Activated T-cell treated with anti-CD3 and anti-CD28 coated beads, Interleukin-2, amount 50 U/mL, for 24 hours (primary cell): ENCODE data around the gene TNFRSF9.
A peak's percentile ranks its signal among the peaks of the same experiment; 100 is the strongest.

Experiments used
- DNase-seq: peaks from one replicate; pipeline ENCODE4 v3.0.0-alpha.2; 2020
- H3K27ac Mint-ChIP-seq: 2 replicates; pipeline ENCODE4 v1.8.0; 2020; ENCODE audit warnings: mild to moderate bottlenecking, mixed read lengths
- H3K27me3 Mint-ChIP-seq: 2 replicates; pipeline ENCODE4 v1.8.0; 2020; ENCODE audit warnings: mixed read lengths
- H3K36me3 Mint-ChIP-seq: 2 replicates; pipeline ENCODE4 v1.8.0; 2020; ENCODE audit warnings: low read depth, mixed read lengths
- H3K4me1 Mint-ChIP-seq: 2 replicates; pipeline ENCODE4 v1.8.0; 2020; ENCODE audit warnings: low read depth, mixed read lengths
- H3K4me3 Mint-ChIP-seq: 2 replicates; pipeline ENCODE4 v1.8.0; 2020; ENCODE audit warnings: mild to moderate bottlenecking, moderate library complexity, mixed read lengths
- H3K9me3 Mint-ChIP-seq: 2 replicates; pipeline ENCODE4 v1.8.0; 2020; ENCODE audit warnings: mixed read lengths

TNFRSF9 gene

DNA sequence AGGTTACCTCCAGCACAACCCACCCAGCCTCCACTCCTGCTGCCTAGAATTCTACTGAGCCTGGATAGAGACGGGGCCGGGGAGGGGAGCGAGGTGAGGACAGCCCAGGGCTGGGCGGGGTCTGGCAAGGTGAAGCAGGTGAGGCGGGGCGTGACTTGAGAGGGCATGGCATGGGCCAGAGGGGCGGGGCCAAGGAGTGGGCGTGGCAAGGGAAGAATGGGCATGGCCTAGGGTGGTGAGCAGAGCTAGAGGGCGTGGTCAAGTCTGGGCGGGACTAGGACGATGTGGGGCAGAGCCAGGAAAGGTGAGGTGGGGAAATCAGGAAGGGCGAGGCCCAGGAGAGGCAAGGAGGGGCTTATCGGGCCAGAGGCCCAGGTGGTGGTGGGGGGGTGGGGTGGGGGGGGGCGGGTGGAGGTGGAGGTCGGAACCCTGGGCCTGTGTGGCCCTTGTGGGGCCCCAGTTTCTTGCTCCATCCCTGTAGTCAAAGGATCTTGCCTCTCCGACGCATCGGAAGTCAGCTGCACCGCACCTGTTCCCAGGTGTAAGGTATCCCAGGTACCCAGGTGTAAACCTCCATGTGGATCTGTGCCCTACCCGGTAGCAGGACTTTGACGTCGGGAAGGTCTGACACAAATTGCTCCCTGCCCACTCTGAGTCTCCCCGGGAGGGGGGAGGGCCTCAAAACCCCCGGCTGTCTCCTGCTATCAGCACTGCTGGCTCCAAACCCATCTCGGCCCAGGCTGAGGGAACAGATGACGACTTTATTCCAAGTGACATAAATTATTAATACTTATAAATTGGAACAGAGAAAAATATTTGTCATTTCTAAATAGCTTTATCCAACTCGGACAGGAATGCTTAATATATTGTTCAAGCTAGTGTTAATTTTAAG, 54.9 kb downstream of the TNFRSF9 start:
- Mint-ChIP-seq H3K4me1 (peaks cover 2% of the 10 kb centered on the region), H3K27me3 (peaks cover 40% of the 10 kb centered on the region), H3K27ac (no peak overlapping the region), H3K9me3 (no peaks in the 10 kb centered on the region), H3K36me3 (no peaks in the 10 kb centered on the region), H3K4me3 (no peak overlapping the region)
- peak; percentile 46 for DNase-seq

DNA sequence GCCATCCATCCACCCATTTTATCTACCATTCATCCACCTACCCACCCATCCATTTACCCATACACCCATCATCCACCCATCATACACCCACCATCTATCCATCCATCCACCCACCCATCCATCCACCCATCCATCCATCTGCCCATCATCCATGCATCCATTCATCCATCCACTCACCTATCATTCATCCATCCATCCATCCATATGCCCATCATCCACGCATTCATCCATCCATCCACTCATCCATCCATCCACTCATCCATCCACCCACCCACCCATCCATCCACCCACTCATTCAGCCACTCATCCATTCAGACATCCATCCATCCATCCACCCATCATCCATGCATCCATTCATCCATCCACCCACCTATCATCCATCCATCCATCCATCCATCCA, 55.9 kb downstream of the TNFRSF9 start:
- Mint-ChIP-seq H3K4me1 (peaks cover 2% of the 10 kb centered on the region), H3K4me3 (no peak overlapping the region), H3K36me3 (no peaks in the 10 kb centered on the region), H3K9me3 (no peaks in the 10 kb centered on the region), H3K27me3 (peaks cover 40% of the 10 kb centered on the region), H3K27ac (no peak overlapping the region)
- no peak for DNase-seq

DNA sequence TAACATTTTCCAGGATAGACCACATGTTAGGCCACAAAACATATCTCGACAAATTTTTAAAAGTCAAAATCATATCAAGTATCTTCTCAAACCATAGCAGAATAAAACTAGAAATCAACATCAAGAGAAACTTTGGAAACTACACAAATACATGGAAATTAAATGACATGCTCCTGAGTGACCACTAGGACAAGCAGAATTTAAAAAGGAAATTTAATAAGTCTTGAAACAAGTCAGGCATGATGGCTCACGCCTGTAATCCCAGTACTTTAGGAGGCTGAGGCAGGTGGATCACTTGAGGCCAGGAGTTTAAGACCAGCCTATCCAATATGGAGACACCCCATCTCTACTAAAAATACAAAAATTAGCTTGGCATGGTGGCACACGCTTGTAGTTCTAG, 61.4 kb downstream of the TNFRSF9 start:
- no peak overlapping the region for H3K4me3 Mint-ChIP-seq
- no peak overlapping the region for H3K27ac Mint-ChIP-seq
- H3K27me3 Mint-ChIP-seq: peaks cover 7% of the 10 kb centered on the region
- H3K4me1 Mint-ChIP-seq: peaks cover 2% of the 10 kb centered on the region
- no peak for DNase-seq
- peaks cover 7% of the 10 kb centered on the region for H3K9me3 Mint-ChIP-seq
- no peaks in the 10 kb centered on the region for H3K36me3 Mint-ChIP-seq

DNA sequence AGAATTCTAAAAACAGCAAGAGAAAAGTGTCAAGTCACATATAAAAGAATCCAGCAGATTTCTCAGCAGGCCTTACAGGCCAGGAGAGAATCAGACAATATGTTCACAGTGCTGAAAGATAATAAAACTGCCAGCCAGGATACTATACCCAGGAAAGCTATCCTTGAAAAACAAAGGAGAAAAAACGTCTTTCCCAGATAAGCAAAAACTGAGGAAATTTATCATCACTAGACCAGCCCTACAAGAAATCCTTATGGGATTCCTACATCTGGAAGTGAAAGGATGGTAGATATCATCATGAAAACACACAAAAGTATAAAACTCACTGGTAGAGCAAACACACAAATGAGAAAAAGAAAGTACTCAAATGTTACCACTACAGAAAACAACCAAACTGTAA, 62.6 kb downstream of the TNFRSF9 start:
- H3K27ac Mint-ChIP-seq: no peak overlapping the region
- peaks cover 7% of the 10 kb centered on the region for H3K9me3 Mint-ChIP-seq
- H3K4me1 Mint-ChIP-seq: peaks cover 2% of the 10 kb centered on the region
- H3K4me3 Mint-ChIP-seq: no peak overlapping the region
- no peaks in the 10 kb centered on the region for H3K36me3 Mint-ChIP-seq
- no peak for DNase-seq
- H3K27me3 Mint-ChIP-seq: peaks cover 8% of the 10 kb centered on the region

DNA sequence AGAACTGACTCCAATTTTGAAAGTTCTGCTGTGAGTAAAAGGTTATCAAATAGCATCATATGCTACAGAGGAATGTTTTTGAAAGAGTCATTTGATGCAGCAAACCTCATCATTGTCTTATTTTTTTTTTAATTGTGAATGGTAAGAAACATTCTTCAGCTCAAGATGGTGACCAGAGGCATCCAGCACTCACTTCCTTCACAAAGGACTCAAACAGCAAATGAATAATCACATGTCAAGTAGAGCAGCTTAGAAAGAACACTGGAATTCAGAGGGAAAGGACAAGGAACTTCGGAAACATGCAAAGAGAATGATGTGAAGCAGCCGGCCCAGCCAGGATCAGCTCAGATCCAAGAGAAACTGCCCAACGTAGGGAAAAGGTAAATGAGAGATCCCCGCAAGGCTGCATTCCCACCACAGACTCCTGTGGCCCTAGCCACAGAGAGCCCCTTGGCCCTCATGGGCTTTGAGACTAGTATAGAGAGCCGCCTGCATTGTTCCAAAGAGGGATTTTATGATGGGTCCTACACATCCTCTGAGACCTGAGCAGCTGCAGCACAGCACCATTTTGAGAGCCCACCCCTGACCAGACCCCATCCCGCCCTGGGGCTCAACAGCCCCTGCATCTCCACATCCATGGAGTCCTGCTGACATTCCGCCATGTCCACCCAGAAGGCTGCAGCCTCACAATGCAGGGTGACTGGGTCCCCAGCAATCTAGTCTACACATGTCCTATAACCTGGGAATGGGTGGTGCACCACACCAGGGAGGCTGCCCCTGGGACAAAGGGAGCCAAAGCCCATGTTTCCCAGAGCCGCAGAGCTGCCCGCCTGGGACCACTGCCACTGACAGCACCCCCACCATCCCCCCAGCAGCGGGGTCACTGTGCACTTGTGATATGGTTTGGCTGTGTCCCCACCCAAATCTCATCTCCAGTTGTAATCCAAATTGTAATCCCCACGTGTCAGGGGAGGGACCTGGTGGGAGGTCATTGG, 66.5 kb downstream of the TNFRSF9 start:
- DNase-seq: no peak
- H3K9me3 Mint-ChIP-seq: peaks cover 7% of the 10 kb centered on the region
- H3K4me3 Mint-ChIP-seq: no peak overlapping the region
- no peaks in the 10 kb centered on the region for H3K36me3 Mint-ChIP-seq
- H3K27me3 Mint-ChIP-seq: peaks cover 8% of the 10 kb centered on the region
- H3K4me1 Mint-ChIP-seq: peaks cover 2% of the 10 kb centered on the region
- no peak overlapping the region for H3K27ac Mint-ChIP-seq

DNA sequence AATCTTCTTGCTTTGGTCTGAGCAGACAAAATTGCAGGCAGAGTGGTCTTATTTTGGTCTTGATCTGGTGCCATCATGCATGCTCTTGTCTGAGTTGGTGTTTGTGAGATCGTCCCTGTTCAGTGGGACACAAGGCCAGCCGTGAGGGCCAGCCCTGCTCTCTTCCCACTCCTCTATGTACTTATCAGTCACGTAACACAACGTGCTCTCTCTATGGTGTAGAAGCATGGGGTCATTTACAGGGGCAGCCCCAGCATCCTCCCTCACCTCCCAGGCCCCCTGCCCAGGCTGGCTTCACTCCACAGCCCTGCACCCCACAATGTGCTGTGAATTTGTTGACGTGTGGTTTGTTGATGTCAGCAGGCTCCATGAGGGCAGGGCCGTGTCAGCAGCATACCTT, 69.5 kb downstream of the TNFRSF9 start:
- peaks cover 6% of the 10 kb centered on the region for H3K27me3 Mint-ChIP-seq
- no peaks in the 10 kb centered on the region for H3K36me3 Mint-ChIP-seq
- no peak overlapping the region for H3K27ac Mint-ChIP-seq
- no peak for DNase-seq
- no peak overlapping the region for H3K4me3 Mint-ChIP-seq
- H3K9me3 Mint-ChIP-seq: no peaks in the 10 kb centered on the region
- H3K4me1 Mint-ChIP-seq: no peaks in the 10 kb centered on the region

DNA sequence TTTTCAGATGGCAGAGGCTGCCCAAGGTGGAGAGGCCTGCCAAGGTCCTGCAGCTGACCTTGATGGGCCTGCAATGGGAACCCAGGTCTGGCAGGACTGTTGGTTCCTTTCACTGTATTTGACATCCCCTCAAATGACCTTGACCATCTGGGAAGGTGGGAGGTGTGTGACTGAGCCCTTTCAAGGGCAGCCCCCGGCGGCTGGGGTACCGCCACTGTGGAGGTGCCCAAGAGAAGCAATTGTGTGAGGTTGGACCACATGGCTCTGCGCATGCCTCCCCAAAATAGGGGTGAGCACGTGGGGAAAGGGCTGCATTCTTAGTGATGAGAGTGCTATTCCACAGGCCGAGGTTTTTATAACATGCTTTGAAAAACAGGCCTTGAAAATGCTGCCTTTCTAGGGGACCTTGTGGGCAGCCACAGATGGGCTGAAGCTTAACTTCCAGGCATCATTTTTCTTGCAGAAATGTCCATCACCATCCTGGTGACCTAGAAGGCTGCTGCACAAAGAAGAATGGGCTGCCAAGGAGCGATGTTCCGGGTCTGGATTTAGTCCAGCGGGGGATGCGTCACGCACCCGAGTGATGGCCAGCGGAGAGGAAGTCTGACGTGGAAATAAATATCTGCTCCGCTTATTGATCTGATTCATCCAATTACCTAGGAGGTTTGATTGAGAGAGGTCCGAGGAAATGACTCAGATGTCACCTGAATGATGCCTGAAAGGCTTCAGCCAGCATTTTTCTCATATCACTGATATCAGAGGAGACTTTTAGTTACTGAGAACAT, 71.3 kb downstream of the TNFRSF9 start:
- H3K9me3 Mint-ChIP-seq: no peaks in the 10 kb centered on the region
- no peak overlapping the region for H3K4me3 Mint-ChIP-seq

DNA sequence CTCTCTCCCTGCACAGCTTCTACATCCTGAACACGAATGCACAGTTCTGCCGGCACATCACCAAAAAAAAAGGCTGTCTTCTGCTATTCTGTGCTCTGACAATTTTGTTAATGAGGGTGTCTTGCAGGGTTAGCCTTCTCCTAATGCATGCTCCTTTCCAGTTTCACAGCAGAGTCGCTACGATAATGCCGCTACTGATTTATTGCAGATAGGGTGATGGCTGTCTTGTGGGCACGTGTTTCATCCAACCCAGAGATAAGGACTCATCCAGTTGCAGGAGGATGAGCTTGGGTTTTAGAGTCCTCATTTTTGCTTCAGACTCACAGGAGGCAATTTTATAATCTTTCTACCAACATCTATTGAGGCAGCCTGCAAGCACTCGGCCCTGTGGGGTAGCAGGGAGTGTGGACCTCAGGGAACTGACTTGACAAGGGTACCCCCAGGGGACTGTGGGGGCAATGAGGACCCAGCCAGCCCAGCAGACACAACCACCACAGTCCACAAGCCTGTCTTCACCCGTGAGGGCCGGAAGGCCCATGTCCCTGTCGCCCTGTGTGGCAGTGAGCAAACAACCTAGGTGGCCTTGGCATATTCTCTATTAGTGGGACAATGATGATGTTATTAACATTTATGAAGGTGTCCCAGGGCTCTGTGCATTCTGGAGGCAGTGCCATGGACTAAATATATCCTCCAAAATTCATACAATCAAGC, 72.4 kb downstream of the TNFRSF9 start:
- no peaks in the 10 kb centered on the region for H3K4me1 Mint-ChIP-seq
- no peak for DNase-seq
- no peaks in the 10 kb centered on the region for H3K36me3 Mint-ChIP-seq
- H3K27me3 Mint-ChIP-seq: peaks cover 2% of the 10 kb centered on the region
- H3K4me3 Mint-ChIP-seq: no peak overlapping the region
- no peaks in the 10 kb centered on the region for H3K9me3 Mint-ChIP-seq
- H3K27ac Mint-ChIP-seq: no peak overlapping the region

More for the DNA sequence above, 71.3 kb downstream of the TNFRSF9 start:
- DNase-seq: no peak
- peaks cover 3% of the 10 kb centered on the region for H3K27me3 Mint-ChIP-seq
- H3K36me3 Mint-ChIP-seq: no peaks in the 10 kb centered on the region
- no peaks in the 10 kb centered on the region for H3K4me1 Mint-ChIP-seq
- H3K27ac Mint-ChIP-seq: no peak overlapping the region

DNA sequence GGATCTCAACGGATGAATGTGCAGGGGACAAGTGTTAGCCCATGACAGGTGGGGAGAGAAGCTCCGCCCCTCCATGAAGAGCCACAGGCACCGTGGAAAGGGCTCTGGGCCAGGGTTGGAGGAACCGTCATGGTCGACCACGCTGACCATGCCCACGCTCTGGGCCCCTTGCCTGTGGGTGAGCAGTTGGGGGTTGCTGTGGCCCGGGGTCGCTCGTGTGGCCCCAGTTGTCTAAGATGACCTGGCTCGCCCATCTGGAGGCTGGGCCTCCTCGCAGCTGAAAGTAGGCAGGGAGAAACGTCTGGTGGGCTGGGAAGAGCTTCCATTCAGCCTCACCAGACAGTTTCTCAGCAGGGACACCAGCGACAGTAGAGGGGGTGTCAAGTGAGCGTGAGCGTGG, 74.7 kb downstream of the TNFRSF9 start:
- no peaks in the 10 kb centered on the region for H3K36me3 Mint-ChIP-seq
- H3K9me3 Mint-ChIP-seq: no peaks in the 10 kb centered on the region
- H3K27me3 Mint-ChIP-seq: no peaks in the 10 kb centered on the region
- no peak for DNase-seq
- H3K4me3 Mint-ChIP-seq: no peak overlapping the region
- H3K27ac Mint-ChIP-seq: no peak overlapping the region
- H3K4me1 Mint-ChIP-seq: no peaks in the 10 kb centered on the region
